Pons (tissue), 1 donor: ENCODE results near the gene LOXL3.

Experiments
- DNase-seq: peaks from one replicate; pipeline ENCODE4 v3.0.0-alpha.2; 2016; ENCODE audit warnings: low spot score

Gene LOXL3

DNA sequence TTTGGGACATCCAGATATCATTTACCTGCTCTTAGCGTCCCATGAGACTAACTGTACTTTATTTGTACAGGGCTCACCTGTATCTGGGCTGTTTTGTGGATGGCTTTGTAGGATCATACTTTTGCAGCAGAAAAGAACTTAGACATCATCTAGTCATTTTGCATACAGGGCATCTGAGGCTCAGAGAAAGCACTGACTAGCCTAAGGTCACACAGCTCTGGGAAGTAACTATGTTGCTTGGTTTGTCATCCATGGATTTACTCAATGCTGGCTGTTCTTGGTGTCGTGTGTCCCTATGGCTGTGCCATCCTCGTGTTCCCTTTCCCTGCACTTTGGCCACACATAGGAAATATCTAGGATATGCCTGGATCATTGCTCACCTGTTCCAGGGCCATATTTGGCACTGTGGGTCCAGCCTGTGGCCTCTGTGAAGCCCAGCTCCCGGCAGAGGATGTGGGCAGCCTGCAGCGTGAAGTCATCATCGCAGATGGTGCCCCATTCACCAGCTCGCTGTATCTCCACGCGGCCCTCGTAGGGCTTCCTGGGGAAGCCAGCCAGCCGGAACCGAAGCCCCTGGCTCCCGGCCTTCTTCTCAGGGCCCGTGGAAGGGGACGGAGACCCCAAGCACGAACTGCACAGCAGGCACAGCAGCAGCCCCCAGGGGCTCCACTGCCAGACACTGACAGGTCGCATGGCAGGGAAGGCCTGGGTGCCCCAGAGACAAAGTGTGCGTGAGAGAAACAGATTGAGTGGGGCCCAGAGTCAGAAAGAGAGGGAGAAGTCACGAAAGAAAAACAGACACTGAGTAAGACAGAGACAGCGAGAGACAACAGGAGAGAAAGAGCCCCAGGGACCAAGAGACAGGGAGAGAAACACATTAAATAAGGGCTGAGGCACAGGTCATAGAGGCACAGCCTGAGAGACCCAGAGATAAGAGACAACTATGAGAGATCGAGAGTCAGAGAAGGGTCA lies 1.5 kb downstream of the LOXL3 start:
- DNase-seq, result no peak

DNA sequence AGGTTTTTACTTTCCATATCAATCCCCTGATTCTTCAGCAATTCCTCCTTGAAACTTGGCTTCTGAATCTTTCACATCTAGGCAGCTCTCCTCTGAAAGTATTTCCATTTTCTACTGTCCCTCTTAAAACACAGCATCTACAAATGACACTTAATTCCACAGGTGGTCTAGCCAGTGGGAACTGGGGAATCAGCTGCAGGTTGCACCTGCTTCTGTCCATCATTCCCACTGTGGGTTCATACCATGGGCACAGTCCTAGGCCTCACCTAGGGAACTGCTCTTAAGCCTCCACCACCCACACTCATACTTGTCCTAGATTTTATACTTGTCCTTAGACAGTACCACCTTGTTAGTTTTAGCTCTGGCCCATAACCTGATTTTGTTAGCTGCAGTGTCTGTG lies 2.2 kb downstream of the LOXL3 start:
- DNase-seq, result no peak

DNA sequence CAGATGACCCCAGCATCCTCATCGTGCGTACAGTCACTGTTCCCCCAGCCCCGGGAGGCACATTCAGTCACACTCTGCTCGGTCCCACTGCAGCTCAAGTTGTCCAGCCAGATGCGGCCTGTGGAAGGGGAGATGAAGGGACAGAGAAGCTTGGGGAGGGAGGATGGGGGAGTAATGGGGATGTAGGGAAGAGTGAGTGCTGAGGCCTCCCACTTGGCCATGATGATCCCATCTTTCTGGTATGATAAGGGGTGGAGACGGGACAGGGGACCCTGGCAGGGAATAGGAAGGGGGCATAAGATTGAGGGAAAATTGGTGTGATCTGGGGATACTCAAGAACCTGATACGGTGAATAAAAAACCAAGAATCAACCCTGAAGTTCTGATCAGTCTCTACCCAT lies 3.5 kb downstream of the LOXL3 start:
- no peak for DNase-seq

DNA sequence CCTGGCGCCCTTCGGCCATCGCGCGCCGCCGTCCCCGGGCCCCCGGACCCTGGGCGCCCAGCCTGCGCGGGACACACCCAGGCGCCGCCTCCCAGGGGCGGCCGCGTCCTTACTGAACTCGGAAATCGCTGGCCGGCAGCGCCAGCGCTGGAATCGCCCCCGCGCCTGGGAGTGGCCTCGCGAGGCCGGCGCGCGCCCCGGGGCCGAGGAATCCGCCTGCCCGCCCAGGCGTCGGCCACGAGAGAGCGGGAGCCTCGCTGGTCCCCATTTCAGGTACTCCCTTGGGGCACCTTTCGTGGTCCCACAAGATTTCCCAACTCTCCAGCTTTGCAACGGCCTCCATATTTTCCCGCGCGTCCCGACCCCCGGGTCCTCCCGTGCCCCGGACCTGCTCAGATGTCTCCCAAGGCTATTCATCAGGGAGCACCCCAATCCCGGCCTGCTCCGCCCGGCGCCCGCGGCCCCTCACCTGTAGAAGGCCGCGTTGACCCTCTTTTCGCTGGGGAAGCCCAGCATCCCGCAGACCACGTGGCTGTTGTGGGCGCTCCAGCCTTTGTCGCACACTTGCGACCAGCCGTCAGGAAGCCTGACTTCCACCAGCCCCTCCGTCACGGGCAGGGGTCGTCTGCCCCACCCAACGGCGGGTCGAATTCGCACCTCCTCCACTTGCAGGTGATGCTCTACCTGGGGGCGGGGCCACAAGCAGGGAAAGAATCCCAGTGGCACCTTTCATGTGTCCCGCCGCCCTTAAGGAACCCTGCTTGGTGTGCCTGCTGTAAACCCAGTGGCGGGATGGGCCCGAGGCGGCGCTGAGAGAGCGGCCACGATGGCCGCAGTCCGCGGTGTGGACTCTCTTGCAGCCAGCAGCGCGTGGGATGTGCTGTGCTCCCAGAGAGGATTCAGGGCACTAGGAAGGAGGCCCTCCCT lies 4.6 kb downstream of the LOXL3 start:
- DNase-seq, result no peak

DNA sequence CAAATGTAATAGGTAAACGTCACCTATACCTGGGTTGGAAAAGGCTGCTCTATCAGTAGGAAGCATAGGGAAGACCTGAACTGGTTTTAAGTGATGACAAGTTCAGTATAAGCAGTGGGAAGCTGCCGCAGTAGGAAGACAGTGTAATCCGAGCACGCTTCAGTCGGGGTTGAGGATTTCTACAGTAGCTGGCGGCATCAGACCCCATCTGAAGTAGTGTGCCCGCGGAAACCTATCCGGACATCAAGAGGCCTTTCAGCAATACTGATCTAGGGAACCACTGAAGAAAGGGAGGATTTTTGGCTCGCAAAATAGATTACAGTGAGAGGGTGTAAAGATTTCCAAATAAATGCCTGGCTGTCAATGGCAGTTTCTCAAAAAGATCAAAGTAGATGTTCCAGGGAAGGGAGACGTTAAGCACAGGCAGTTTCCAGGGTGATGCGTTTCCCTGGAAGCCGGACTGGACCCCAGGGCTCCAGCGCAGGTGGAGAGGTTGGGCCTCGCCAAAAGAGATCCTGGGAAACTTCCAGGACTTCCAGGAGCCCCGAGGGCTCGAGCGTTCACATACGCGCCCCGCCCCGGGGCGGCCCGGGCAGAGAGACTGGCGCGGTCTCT lies 5.3 kb downstream of the LOXL3 start:
- no peak for DNase-seq

DNA sequence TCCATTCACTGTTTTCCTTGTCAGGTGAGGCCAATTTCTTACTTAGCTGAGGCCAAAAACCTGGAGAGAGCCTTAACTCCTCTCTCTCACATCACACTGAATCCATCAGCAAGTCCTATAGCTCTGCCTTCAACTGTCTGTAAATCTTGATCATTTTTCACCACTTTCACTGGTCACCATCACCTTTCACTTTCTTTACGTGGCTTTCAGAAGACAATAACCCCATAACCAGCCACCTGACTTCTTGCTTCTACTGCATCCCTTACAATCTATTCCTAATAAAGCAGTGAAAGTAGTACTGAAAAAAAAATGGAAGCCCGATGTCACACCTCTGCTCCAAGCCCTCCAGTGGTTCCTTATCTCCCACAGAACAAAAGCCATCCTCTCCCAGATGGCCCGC lies 7.7 kb downstream of the LOXL3 start:
- DNase-seq, result no peak

DNA sequence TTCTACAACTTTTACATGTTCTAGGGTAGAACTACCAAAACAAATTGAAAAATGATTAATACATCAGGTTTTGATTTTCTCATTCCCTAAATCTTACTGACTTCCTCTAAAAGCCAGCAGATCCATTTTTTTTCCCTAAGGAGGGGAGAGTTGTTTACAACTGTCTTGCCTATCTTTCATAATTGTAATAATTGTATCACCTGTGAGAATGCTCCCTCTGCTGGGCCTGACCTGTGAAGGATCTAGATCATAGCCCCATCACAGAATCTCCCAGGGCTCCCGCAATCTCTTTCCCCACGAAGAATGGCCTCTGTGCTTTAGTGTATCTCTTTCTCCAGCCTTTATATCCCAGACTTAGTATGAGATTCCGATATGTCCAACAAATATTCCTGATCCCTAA lies 9.1 kb downstream of the LOXL3 start:
- DNase-seq, result no peak

DNA sequence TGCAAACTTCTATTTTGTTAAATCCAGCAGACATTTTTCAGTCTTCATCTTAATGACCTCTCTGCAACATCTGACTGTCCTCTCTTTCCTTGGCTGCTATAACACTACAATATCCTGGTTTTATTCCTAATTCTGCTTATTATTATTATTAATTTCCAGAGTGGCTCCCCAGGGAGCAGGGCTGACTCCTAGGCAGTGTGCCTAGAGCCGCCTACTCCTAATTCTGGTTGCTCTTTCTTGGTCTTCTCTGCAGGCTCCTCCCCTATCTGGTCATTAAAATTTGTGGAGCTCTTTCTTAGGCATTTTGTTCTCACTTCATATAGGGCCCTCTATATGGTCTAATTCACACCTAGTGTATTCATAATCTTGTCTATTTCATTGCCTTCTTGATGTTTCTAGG lies 10.8 kb downstream of the LOXL3 start:
- DNase-seq, result no peak

DNA sequence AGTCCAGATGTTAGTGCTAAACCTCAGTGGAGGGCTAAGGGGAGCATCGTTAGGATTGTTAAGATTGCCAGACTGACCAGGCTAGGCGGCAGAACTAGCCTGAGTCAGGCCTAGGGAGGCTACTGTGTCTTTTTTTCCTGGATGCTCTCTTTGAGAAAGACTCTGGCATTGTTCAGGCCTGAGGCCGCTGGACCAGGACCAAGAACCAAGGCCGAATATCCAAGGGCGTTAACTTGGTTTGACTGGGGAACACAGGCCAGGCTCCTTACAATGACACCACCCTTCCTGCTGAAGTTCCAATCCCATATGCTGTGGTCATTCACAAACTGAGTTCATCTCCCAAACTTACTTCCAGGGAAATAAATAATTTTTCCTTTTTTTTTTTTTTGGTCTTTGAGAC lies 13.5 kb downstream of the LOXL3 start:
- DNase-seq, result no peak

DNA sequence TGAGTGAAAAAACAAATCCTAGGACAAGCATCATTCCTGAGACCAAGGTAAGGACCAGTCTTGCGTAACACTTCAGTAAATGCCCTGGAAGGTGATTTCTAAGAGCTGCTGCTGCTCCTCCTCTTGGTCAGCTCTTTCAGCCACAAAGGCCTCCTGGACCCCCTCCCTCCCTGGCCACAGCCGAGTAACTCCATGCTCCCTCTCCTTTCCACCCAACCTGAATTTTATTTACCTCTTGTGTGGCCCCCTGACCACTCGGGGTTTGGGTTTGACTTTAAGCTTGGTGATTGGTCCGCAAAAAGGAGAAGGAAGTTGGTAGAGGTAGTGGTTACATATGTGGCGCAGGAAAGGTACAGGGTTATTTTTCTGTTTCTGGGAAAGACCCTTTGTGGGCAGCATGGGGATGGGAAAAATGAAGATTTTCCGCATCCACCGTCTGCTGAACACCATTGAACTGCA lies 14.8 kb downstream of the LOXL3 start:
- no peak for DNase-seq

DNA sequence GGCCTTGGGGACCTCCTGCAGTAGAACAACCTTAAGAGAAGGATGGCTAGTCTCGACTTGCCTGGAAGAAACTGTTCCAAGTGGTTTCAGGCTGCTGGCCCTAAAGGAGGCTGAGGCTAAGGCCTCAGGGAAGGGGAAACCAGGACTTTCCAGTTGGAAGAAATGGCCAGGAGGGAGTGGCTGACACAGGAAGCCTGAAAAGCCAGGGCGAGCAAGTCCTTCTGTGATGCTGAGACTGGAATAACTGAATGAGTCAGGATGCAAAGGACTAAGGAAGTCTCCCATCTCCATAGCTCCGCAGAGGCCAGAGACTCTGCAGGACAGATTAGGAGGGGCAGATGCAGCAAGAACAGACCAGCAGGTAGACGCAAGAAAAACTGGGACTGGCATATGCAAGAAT lies 16.6 kb downstream of the LOXL3 start:
- no peak for DNase-seq

DNA sequence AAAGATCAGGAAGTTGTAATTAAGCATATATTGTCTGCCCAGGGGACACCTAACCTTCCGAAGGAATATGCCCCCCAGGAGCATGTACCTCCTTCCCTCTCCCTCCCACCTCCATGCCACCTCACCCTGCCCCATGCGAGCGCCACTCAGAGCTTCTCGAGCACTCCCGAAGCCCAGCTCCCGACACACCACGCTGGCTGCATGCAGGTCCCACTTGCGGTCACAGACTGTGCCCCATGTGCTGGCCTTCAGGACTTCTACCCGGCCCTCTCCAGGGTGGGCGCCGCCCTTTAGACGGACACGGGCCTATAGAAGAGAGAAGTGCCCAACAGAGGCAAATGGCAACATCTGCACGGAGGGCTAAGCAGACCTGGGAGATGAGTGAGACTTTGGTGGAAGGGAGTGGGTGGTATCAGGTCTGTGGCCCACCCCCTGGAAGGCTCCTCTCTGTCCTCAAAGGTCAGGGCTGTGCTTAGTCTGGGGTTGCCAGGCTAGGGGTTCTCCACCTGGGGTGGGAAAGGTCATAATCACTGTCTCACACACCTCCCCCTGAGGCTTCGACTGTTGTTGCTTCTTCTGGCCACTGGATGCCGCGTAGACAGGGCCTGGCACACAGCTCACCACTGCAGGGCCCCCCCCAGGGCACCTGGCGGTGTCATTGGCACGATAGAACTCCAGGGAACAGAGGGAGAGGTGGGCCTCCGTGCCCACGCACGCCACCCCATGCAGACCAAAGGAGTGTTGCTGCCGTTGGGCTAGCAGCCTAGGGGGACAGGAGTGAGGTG lies 17.4 kb downstream of the LOXL3 start:
- no peak for DNase-seq

DNA sequence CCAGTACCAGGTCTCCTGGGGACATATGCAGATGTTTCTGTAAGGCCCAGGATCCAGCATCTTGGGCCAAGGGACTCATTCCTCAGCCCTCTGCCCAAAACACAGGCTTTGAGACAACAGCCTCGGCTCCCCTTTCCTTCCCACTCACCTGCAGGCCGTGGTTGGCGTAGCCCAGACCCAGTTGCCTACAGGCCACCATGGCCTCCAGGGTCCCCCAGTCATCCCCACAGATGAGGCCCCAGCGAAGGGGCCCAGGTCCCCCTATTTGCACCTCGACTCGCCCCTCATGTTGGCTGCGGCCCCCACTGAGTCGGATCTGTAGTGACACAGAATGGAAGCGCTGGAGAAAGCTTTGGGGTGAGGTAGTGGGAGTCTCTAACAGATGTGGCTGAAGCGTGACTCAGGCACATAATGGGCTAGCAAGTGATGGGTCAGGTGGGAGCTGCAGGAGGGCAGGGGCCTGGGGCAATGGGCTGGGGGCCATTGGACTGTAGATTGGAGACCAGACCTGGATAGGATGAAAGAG lies 18.2 kb downstream of the LOXL3 start:
- DNase-seq, result no peak

DNA sequence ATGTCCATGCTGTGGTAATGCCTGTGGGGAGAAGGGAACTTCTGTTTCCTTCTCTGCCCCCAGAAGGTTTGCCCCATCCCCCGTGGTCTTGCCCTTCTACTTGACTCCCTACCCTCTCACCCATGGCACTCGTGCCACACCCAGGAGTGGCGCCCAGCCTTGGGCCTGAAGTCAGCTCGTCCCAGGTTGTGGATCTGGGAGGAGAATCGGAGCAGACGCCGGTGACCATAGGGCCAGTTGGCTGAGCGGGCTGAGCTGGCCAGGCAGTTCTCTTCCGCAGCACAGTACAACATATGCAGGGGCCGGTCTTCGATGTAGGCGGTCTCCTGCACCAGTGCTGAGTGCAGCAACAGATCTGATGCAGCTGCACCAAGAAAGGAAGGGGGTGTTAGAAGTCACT lies 19.3 kb downstream of the LOXL3 start:
- DNase-seq, result no peak

DNA sequence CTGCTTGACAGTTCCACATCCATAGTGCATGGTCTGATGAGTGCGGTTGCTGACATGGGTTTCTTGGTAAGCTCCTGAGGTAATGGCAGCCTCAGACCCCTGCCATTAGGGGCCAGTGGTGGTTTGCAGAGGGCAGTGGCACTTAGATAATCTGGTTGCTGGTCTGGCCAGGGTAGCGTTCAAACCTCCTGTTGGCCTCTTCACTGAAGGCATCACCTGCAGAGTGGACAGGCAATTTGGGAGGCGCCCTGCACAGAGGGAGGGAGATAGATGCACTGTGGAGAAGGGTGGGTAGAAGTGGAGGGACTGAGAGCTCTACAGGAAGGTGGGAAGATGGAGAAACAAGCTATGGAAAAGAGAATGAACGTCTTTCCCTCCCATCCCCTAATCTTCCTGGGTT lies 20.3 kb downstream of the LOXL3 start:
- no peak for DNase-seq

DNA sequence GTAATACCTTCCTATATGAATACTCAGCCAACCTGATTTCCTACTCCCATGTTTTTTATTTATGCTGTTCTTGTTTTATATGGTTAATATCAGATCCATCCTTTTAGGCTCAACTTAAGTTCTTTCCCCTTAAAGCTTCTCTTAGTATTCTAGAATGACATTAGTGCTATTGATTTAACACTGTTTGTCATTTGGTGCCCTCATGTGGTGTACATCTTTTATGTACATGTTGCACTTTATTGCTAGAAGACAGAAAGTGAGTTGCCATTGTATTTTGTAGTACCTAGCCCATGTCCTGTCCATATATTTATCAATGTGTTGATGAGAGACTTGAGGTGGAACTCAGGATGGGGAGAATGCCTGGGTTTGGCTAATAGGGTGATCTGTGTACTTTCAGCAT lies 21.5 kb downstream of the LOXL3 start:
- DNase-seq, result peak; percentile 51

DNA sequence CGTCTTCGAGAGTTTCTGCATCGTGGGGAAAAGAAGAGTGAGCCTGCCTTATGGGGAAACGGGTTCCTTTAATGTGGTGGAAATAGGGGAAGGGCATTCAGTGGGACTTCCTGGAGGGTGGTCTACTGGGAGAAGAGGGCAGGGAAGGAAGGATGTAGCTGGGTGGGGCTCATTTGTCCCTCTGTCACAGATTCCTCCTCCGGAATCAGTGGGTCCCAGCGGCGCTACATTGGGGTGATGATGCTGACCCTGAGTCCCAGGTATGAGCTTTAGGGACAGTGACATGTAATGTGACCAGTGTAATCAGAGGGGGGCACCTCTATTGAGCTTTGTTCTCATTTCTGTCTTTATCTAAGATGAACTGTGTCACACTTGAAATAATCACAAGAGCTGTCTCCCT lies 22.1 kb downstream of the LOXL3 start:
- DNase-seq, result no peak

DNA sequence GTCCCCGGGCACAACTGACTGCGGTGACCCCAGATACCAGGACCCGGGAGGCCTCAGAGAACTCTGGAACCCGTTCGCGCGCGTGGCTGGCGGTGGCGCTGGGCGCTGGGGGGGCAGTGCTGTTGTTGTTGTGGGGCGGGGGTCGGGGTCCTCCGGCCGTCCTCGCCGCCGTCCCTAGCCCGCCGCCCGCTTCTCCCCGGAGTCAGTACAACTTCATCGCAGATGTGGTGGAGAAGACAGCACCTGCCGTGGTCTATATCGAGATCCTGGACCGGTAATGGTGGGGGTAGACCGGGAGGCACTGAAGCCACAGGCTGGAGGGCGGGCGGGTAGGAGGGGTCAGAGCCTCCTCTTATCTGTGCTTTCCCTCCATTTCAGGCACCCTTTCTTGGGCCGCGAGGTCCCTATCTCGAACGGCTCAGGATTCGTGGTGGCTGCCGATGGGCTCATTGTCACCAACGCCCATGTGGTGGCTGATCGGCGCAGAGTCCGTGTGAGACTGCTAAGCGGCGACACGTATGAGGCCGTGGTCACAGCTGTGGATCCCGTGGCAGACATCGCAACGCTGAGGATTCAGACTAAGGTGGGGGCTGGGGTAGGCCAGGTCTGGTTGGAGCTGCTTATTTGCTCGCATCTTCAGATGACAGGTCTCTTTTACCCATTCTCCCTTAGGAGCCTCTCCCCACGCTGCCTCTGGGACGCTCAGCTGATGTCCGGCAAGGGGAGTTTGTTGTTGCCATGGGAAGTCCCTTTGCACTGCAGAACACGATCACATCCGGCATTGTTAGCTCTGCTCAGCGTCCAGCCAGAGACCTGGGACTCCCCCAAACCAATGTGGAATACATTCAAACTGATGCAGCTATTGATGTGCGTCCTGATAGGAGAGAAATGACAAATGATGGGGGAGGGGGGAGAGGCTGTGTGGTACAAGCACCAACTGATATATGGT lies 23.2 kb downstream of the LOXL3 start:
- DNase-seq, result peak; percentile 30

DNA sequence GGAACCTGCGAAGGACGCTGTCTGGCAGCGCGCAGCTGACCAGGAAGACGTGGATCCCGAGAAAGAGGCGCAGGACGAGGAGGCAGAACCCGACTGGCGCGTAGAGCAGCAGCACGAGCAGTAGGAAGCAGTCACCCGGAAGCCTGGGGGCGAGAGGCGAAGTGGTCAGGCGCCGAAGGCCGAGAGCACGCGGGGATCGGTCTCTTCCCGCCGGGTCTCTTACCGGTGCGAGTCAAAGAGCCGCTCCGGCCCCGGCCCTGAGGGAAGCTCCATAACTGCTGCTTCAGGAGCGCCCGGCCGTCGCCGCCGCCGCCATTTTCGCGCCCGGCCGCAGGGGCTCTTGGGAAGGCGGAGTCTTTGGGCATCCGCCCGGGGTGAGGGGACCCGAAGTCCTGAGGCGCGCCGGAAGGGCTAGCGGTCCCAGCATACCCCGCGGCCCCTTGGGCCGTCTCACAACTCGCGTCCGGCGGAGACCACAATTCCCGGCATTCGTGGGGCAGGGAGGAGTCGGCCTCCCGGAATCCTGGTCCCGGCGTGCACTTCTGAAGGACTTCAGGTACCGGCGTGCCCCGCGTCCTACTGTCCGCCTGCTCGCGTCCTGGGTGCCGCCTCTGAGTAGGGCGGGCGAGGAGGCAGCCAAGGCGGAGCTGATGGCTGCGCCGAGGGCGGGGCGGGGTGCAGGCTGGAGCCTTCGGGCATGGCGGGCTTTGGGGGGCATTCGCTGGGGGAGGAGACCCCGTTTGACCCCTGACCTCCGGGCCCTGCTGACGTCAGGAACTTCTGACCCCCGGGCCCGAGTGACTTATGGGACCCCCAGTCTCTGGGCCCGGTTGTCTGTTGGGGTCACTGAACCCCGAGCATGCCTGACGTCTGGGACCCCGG lies 24.1 kb downstream of the LOXL3 start, which contains the start of the genes AUP1 and HTRA2:
Gene AUP1, minus strand, starts transcription at position 350 of the 882 bp plus-strand sequence. Its CDS starts 77 bp downstream, at position 273.
Gene HTRA2, plus strand, starts transcription at position 577 of the 882 bp plus-strand sequence. Its CDS starts 74 bp downstream, at position 651.
- peak; percentile 98 for DNase-seq
